KMS-11 (cell line): ENCODE data around the gene FERMT3.

Source experiments
- H2AFZ ChIP-seq: fragments of 200-600 bp; sonication (generic); 2 replicates; pipeline ENCODE4 v1.6.1; 2016; ENCODE audit warnings: antibody characterized with exemption, mixed run types, low read depth
- H3K27ac ChIP-seq: fragments of 200-600 bp; sonication (generic); 2 replicates; pipeline ENCODE4 v1.6.1; 2016; ENCODE audit warnings: mild to moderate bottlenecking, mixed run types
- H3K27me3 ChIP-seq: fragments of 200-600 bp; sonication (generic); 2 replicates; pipeline ENCODE4 v1.6.1; 2017; ENCODE audit warnings: mild to moderate bottlenecking, low read depth, mixed run types, moderate library complexity; ENCODE audit not compliant: insufficient read depth
- H3K36me3 ChIP-seq: fragments of 200-600 bp; sonication (generic); 2 replicates; pipeline ENCODE4 v1.6.1; 2017; ENCODE audit warnings: mild to moderate bottlenecking, mixed run types; ENCODE audit not compliant: insufficient read depth
- H3K4me1 ChIP-seq: fragments of 200-600 bp; sonication (generic); 2 replicates; pipeline ENCODE4 v1.6.1; 2016; ENCODE audit warnings: mild to moderate bottlenecking, low read depth, mixed run types; ENCODE audit not compliant: poor library complexity, severe bottlenecking
- H3K4me2 ChIP-seq: fragments of 200-600 bp; sonication (generic); 2 replicates; pipeline ENCODE4 v1.7.0; 2016; ENCODE audit warnings: mild to moderate bottlenecking, mixed run types
- H3K4me3 ChIP-seq: fragments of 200-600 bp; sonication (generic); IDR thresholded peaks from 2 replicates; pipeline ENCODE4 v1.6.1; 2017; ENCODE audit warnings: low read depth, low read length, mixed read lengths; ENCODE audit not compliant: insufficient read depth
- H3K79me2 ChIP-seq: fragments of 200-600 bp; sonication (generic); 2 replicates; pipeline ENCODE4 v1.6.1; 2016; ENCODE audit warnings: low read depth, mixed run types; ENCODE audit not compliant: insufficient read depth
- H3K9ac ChIP-seq: fragments of 200-600 bp; sonication (generic); 2 replicates; pipeline ENCODE4 v1.6.1; 2016; ENCODE audit warnings: mild to moderate bottlenecking, mixed run types
- H4K20me1 ChIP-seq: fragments of 200-600 bp; sonication (generic); 2 replicates; pipeline ENCODE4 v1.6.1; 2016; ENCODE audit warnings: mild to moderate bottlenecking, mixed run types; ENCODE audit not compliant: insufficient read depth
- TF ChIP-seq, protein P1 (sequence below): fragments of 200-600 bp; sonication (generic); conservative IDR thresholded peaks from 2 replicates; pipeline ENCODE4 v1.6.1; 2017; ENCODE audit warnings: low read depth, mild to moderate bottlenecking, antibody characterized with exemption, low read length, moderate library complexity, mixed read lengths

The FERMT3 gene

DNA sequence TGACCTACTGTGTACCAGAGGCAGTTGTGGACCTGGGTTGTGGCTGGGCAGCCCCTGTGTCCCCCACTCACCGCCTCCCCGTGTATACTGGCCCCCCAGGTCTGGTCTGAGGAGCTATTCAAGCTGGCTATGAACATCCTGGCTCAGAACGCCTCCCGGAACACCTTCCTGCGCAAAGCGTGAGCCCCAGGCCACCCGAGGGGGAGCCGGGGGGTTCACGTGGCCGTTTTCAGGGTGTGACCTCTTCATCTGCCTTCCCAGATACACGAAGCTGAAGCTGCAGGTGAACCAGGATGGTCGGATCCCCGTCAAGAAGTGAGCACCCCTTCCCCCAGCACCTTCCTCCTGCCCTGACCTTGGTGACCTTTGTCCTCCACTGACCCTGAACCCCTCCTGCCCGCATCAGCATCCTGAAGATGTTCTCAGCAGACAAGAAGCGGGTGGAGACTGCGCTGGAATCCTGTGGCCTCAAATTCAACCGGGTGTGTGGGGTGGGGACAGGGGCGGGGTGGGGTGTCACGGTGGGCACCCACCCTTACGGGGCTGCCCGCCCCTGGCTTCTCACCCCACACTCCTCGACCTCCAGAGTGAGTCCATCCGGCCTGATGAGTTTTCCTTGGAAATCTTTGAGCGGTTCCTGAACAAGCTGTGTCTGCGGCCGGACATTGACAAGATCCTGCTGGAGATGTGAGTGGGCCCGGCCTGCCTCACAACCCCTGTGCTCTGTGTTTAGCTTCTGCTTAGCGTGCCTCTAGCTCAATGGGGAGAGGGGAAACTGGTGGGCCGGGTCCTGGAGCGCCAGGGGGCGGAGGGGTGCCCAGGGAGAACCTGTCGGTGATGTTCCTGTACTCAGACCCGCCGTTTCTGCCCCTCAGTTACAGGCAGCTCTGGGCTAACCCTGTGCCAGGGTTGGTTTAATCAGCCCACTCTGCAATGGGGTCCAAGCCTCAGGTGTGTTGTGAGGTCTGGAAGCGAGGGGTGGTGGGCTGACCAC lies 48.9 kb downstream of the FERMT3 start:
- Histone ChIP-seq H3K4me3 (no peak overlapping the region), H4K20me1 (no peaks in the 10 kb centered on the region), H3K4me2 (no peak overlapping the region), H3K36me3 (no peaks in the 10 kb centered on the region), H3K4me1 (peaks cover 6% of the 10 kb centered on the region), H3K9ac (no peak overlapping the region), H3K79me2 (no peaks in the 10 kb centered on the region), H3K27ac (no peak overlapping the region), H2AFZ (no peak overlapping the region), H3K27me3 (no peaks in the 10 kb centered on the region)
- TF ChIP-seq, protein P1, sequence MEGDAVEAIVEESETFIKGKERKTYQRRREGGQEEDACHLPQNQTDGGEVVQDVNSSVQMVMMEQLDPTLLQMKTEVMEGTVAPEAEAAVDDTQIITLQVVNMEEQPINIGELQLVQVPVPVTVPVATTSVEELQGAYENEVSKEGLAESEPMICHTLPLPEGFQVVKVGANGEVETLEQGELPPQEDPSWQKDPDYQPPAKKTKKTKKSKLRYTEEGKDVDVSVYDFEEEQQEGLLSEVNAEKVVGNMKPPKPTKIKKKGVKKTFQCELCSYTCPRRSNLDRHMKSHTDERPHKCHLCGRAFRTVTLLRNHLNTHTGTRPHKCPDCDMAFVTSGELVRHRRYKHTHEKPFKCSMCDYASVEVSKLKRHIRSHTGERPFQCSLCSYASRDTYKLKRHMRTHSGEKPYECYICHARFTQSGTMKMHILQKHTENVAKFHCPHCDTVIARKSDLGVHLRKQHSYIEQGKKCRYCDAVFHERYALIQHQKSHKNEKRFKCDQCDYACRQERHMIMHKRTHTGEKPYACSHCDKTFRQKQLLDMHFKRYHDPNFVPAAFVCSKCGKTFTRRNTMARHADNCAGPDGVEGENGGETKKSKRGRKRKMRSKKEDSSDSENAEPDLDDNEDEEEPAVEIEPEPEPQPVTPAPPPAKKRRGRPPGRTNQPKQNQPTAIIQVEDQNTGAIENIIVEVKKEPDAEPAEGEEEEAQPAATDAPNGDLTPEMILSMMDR: no peak

GRCh38 chr11:64256300-64256699 lies 49.8 kb downstream of the FERMT3 start:
- no peak overlapping the region for H3K4me2 ChIP-seq
- no peak overlapping the region for H2AFZ ChIP-seq
- H3K4me1 ChIP-seq: peaks cover 6% of the 10 kb centered on the region
- no peaks in the 10 kb centered on the region for H3K36me3 ChIP-seq
- TF ChIP-seq, protein P1: no peak
- no peaks in the 10 kb centered on the region for H4K20me1 ChIP-seq
- H3K27ac ChIP-seq: no peak overlapping the region
- H3K27me3 ChIP-seq: no peaks in the 10 kb centered on the region
- no peak overlapping the region for H3K9ac ChIP-seq
- no peaks in the 10 kb centered on the region for H3K79me2 ChIP-seq
- no peak overlapping the region for H3K4me3 ChIP-seq

DNA sequence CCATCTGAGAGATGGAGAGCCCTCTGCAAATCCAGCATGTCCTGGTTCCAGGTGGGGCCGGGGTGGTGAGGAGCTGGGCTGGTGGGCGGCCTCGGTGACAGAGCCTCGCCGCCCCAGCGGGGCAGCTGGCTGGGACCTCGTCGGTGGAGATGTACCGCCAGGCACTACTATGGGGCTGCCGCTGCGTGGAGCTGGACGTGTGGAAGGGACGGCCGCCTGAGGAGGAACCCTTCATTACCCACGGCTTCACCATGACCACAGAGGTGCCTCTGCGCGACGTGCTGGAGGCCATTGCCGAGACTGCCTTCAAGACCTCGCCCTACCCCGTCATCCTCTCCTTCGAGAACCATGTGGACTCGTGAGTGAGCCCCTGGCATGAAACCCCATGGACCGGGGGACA lies 51.8 kb downstream of the FERMT3 start:
- no peak overlapping the region for H2AFZ ChIP-seq
- H3K79me2 ChIP-seq: no peaks in the 10 kb centered on the region
- TF ChIP-seq, protein P1: no peak
- no peak overlapping the region for H3K4me3 ChIP-seq
- no peaks in the 10 kb centered on the region for H3K27me3 ChIP-seq
- no peak overlapping the region for H3K9ac ChIP-seq
- no peaks in the 10 kb centered on the region for H3K36me3 ChIP-seq
- no peaks in the 10 kb centered on the region for H4K20me1 ChIP-seq
- H3K4me1 ChIP-seq: no peaks in the 10 kb centered on the region
- H3K27ac ChIP-seq: no peak overlapping the region
- no peak overlapping the region for H3K4me2 ChIP-seq

DNA sequence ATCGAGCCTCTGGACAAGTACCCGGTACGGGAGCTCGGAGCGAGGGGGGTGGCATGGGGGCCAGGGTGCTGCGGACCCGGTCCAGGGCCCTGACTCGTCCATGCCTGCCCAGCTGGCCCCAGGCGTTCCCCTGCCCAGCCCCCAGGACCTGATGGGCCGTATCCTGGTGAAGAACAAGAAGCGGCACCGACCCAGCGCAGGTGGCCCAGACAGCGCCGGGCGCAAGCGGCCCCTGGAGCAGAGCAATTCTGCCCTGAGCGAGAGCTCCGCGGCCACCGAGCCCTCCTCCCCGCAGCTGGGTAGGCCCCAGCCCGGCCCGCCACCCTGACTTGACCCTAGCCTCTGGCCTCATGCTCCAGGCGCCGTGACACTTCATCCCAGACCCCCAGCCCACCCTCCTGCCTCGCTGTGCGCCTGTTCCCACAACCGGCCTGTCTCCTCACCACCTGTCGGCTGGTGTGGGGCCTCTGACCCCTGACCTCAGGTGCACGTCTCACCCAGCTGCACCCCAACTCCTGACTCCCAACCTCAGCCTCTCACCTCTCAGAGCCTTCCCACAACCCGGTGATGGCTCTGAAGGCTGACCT lies 52.5 kb downstream of the FERMT3 start:
- Histone ChIP-seq H3K4me1 (no peaks in the 10 kb centered on the region), H3K27me3 (no peaks in the 10 kb centered on the region)

More for the DNA sequence above, 52.5 kb downstream of the FERMT3 start:
- Histone ChIP-seq H3K9ac (no peak overlapping the region), H3K4me3 (no peak overlapping the region), H3K4me2 (no peak overlapping the region), H3K36me3 (no peaks in the 10 kb centered on the region), H3K27ac (no peak overlapping the region), H3K79me2 (no peaks in the 10 kb centered on the region), H2AFZ (no peak overlapping the region), H4K20me1 (no peaks in the 10 kb centered on the region)
- TF ChIP-seq, protein P1: no peak
